Stimulated activated CD4-positive, alpha-beta T cell treated with anti-CD3 and anti-CD28 coated beads, Interleukin-4, amount 100 ng/mL, for 24 hours (primary cell): ENCODE results near the gene DOCK8.

Source experiments
- DNase-seq: peaks from one replicate; pipeline ENCODE4 v3.0.0-alpha.2; 2020

DOCK8 gene

GRCh38 chr9:318646-319045 lies 104.0 kb downstream of the DOCK8 start:
- DNase-seq = no peak

DNA sequence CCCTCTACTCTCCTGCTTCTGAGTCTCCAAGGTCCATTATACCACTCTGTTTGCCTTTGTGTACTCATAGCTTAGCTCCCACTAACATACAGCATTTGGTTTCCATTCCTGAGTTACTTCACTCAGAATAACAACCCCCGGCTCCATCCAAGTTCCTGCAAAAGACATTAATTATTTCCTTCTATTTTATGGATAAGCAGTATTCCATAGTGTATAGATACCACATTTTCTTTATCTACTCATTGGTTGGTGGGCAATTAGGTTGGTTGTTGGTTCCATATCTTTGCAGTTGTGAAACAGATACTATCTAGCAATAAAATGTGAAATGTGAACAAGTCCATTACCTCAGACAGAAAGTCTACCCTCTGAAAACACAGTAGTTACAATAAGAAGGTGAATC lies 110.3 kb downstream of the DOCK8 start:
- DNase-seq = no peak

GRCh38 chr9:326667-327066 lies 112.0 kb downstream of the DOCK8 start:
- no peak for DNase-seq

DNA sequence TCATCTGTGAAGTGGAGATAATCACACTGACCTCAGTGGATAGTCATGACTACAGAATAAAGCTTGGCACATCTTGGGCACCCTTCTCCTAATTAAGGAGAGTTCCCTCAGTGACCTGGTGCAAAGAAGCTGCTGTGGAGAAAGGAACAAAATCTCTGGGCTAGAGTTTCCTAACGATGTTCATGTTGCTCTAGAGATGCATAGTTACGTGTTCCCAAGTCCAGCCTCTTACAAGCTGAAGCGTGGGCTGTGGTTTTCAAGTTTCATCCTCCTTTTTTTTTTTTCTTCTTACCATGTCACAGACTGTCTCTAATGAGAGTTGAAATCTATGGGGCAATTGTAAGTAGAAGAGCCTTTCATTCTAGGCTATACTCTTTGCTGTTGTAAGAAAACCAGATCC lies 113.8 kb downstream of the DOCK8 start:
- no peak for DNase-seq

DNA sequence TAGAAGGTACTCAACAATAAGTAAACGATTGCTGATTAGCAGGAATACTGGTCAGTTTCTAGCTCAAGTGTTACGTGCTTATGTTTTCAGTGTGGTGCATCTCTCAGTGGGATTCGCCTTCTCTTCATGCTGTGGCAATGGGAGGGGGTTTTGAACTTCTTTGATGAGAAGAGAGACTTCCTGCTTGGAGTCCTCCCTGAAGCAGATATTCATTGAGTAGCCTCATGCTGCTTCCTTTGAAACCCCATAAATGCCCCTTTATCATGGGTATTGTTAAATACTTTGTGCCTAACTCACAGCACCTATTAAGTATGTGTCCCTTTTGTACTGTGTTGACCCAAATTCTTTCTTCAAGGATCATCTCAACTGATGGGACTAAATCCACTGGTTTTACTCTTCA lies 116.5 kb downstream of the DOCK8 start:
- DNase-seq = no peak

DNA sequence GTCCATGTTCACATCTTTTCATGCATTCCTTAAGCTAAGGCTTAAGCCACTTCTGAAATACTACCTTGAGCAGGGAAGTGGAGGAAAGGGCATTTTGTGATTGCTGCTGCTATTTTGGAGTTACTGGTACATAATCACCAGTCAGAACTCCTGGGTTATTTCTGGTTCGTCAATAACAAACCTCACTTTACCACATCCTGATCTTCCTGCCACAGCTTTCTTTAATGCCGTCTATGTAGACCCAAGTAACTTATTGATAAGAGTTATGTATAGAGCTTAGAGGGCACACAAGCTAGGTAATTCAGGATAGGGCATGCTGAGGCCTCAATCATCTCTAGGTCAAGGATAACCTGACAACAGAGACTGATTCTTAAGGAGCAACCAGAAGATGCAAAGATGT lies 120.7 kb downstream of the DOCK8 start:
- DNase-seq = no peak

GRCh38 chr9:336039-336438 lies 121.4 kb downstream of the DOCK8 start:
- no peak for DNase-seq

DNA sequence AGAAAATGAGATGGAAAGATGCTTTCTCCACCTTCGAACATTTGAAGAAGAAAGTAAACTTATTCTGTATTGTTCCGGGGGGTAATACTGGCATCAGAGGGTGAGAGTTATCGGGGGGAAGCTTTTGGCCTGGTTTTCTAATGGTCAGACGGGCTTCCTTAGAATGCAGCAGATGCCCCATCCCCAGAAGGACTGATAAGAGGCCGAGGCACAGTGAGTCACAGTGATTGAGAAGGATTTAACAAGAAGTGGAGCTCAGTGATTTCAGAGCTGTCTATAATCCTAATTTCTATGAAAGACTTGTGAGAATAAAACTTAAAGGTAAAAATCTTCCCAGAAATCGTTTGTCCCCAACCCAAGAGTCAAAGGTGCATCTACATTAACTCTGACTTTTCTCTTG lies 123.9 kb downstream of the DOCK8 start:
- DNase-seq = no peak

DNA sequence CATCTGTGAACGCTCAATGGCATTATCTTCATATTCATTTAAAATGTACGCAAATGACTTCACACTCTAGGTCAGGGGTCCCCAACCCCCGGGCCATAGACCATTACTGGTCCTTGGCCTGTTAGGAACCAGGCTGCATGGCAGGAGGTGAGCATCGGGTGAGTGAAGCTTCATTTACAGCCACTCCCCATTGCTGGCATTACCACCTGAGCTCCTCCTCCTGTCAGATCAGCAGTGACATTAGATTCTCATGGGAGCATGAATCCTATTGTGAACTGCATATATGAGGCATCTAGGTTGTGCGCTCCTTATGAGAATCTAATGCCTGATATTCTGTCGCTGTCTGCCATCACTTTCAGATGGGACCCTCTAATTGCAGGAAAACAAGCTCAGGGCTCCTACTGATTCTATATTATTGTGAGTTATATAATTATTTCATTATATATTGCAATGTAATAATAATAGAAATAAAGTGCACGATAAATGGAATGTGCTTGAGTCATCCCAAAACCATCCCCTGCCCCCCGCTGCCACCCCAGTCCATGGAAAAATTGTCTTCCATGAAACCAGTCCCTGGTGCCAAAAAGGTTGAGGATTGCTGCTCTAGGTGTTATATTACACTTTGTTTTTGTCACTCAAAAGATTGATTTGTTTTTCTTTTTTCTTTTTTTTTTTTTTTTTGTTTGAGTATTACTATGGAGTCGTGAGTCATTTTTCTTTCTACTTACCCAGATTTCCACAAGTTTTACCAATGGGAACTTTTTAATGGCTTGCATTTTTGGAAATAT lies 127.2 kb downstream of the DOCK8 start:
- no peak for DNase-seq

GRCh38 chr9:343773-344172 lies 129.1 kb downstream of the DOCK8 start:
- no peak for DNase-seq

- DNase-seq = no peak
These were observed 131.5 kb downstream of the DOCK8 start for GRCh38 chr9:346111-346571.

GRCh38 chr9:347667-348292 lies 133.1 kb downstream of the DOCK8 start:
- no peak for DNase-seq

DNA sequence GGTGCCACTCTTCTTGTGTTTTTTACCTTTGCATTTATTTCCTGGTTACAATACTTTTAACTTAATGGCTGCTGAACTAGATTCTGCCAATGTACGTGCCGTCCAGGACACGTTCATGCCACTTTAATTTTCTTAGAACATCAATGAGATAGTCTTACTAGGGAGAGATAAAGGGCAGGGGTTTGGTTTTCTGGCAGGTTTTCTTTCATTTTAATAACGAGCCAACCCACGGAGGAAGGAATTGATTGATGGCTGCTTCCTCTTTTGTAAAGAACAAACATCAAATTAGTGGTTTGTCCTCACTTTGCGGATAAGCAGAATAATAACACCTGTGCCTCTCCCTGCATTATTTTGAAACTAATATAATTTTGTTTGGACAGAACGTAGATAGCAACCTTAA lies 135.7 kb downstream of the DOCK8 start:
- no peak for DNase-seq

DNA sequence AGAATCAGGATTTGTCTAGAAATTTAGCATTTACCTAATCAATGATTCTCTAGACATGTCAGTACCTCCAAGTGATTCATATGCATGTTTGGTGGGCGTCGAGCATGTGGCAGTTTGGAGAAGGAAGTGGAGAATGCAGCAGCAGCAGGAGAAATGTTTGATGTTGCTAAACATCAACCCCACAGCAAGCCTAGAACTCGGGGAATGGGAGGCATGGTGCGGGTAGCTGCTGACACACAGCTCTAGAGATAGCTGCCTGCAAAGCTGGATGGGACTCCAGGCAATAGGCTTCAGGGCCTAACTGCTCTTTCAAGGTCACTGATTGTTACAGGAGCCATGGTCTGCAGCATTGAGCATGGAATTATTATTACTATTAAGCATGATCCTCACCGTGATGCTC lies 137.3 kb downstream of the DOCK8 start:
- DNase-seq = no peak

DNA sequence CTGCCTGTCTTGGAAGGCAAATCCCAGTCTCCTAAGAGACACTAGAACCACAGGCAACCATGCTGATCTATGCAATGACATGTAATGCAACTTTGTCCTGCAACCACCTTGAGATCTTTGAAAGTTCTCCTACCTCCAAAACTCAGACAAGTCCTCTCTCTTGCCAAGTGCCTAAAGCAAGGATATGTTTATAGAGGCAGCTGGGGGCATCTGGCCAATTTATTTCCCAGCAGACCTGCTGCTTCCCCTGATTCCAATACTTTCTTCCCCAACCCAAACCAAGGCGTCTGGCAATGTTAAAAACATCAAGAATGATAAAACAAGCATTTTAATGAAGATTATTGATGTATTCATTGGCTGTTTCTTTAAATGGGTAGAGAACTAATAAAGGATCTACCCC lies 138.4 kb downstream of the DOCK8 start:
- no peak for DNase-seq

- no peak for DNase-seq
These were observed 139.8 kb downstream of the DOCK8 start for GRCh38 chr9:354453-354852.

DNA sequence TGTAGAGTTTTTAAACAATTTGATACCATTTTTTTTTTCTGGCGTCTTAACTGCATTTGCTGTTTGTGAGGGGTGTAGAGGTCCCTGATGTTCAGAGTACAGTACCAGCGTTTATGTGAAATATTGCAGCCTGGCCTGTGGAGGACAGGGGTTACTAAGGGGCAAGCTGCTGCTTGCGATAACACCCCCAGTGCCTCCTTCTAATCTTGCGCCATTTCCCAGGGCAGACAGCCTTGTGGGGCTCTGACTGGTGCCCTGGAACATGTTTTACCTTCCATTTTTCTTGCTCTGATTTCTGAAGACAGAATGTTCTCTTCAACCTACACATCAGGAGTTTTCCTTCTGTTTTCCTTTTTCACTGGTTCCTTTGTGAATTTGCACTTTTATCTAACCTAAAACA lies 142.9 kb downstream of the DOCK8 start:
- DNase-seq = no peak

DNA sequence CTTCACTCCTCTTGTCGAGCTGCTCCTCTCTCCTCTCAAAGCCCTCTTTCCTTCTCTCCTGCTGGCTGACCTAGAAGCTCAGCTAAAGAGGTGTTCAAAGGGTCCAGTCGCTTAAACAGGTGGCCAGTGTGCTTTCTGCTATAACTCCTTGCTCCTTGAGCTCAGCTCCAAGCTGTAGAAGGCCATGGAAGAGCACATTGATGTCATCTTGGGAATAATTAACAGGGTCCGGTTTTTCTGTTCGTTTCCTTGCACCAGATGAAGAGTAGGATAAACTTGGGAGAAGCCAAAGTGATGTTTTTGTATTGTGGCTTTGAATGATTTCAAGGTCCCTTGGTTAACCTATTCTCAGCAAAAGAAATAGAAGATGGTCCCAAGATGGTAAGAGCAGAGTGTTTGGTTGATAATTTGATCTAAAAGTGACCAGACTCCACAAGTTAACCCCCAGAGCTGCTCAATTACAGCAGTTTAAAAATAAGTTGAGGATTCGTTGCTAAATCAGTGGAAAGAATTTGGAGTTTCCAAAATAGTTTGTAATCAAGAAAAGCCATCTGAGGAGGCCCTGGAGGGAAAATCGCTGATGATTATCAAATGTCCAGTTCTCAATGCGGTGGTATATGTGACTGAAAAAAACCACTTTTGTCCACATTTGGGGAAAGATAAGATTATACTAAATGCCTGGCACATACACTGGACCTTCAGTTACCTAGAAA lies 148.1 kb downstream of the DOCK8 start:
- DNase-seq = no peak

- DNase-seq = no peak
These were observed 148.6 kb downstream of the DOCK8 start for GRCh38 chr9:363274-363612.

DNA sequence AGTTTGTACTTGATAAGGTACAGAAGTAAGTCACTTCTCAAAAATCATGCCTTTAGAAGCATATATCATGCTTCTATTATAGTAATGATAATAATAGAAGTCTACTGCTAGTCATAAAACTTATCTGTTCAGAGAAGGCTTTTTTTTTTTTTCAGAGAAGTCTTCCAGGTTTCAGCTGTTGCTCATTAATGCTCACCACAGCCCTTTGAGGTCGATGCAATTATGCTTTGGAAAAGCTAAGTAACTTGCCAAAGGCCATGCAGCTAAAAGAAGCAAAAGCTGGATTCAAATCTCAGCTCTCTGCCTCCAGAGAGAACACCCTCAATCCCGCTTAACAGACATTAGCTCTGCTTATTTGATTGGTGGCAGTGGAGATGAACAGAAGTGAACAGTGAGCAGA lies 150.8 kb downstream of the DOCK8 start:
- DNase-seq = no peak

- no peak for DNase-seq
These were observed 152.0 kb downstream of the DOCK8 start for GRCh38 chr9:366620-367019.

DNA sequence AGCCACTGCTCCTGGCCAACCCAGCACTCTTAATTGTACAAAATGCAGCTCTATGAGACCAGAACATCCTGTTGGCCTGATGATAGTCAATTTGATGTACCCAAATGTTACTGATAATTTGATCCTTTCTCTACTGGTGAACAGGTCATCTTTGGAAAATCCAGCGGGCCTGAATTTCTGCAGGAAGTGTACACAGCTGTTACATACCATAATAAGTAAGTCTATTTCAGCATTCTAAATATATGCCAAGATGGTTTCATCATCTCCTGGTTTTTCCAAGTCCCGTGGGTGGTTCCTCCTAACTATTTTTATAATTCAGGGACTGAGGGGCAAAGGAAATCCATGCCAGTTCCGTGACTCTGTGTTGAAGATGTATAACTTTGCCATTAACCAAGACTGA lies 155.4 kb downstream of the DOCK8 start:
- DNase-seq = no peak

- DNase-seq = no peak
These were observed 156.7 kb downstream of the DOCK8 start for GRCh38 chr9:371349-371748.

DNA sequence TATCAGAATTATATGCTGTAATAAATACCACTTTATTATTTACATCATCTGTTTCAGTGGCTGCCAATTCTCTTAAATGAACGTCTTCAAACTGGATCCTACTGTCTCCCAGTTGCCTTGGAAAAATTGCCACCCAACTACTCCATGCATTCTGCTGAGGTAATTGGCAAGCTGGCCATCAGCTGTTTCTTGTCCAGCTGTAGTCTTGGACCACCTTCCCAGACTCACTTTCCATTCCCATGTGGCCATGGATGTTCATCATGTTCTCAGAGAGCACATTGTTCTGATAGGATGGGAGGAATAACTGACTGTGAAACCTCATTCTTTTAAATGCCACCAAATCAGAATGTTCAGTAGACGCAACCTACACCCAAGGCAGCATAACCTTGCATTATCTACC lies 157.5 kb downstream of the DOCK8 start:
- no peak for DNase-seq
